CD4-positive, alpha-beta memory T cell (primary cell): ENCODE data around the gene SHROOM2. TPM values are rescaled to one million over a fixed set of nuclear protein-coding genes. Genes with fewer than 3 reads are reported as not detected.
A peak's percentile ranks its signal among the peaks of the same experiment; 100 is the strongest.

Experiments used
- CTCF ChIA-PET: fragments of 350-600 bp; sonication (Branson Sonifier 250); formaldehyde crosslinking; loops from one replicate; lab custom pipeline; 2021; ENCODE audit warnings: inconsistent platforms; ENCODE audit not compliant: partially characterized antibody; lab: Charles Lee
- POLR2A ChIA-PET: fragments of 350-600 bp; sonication (Branson Sonifier 250); formaldehyde crosslinking; loops from one replicate; lab custom pipeline; 2021; ENCODE audit not compliant: partially characterized antibody; lab: Charles Lee
- DNase-seq, 5 donors: peaks; one replicate each; pipeline versions ENCODE4 v3.0.0 to v3.0.0-alpha.2; 2020 to 2022; ENCODE audit warnings: mixed read lengths in 1 of 5
- H3K27ac ChIP-seq: one replicate; pipeline ENCODE4 v1.7.0; 2013; ENCODE audit warnings: low read depth, low read length
- H3K27me3 ChIP-seq: 2 replicates; pipeline ENCODE4 v1.7.0; 2013; ENCODE audit warnings: mild to moderate bottlenecking, low read length, moderate library complexity; ENCODE audit not compliant: insufficient read depth
- H3K36me3 ChIP-seq: 2 replicates; pipeline ENCODE4 v1.7.0; 2013; ENCODE audit warnings: mild to moderate bottlenecking, low read length, moderate library complexity; ENCODE audit not compliant: insufficient read depth
- H3K4me1 ChIP-seq: 2 replicates; pipeline ENCODE4 v1.7.0; 2013; ENCODE audit warnings: mild to moderate bottlenecking, low read length, moderate library complexity; ENCODE audit not compliant: insufficient read depth
- H3K4me3 ChIP-seq, 2 donors: one replicate each; pipeline ENCODE4 v1.7.0; 2013; ENCODE audit warnings: low read length in 2 of 2, mild to moderate bottlenecking in 1 of 2
- H3K9me3 ChIP-seq, 2 donors: one replicate each; pipeline ENCODE4 v1.7.0; 2013; ENCODE audit warnings: low read length in 2 of 2, control low read depth in 1 of 2; ENCODE audit not compliant: control insufficient read depth in 1 of 2
- H3K27ac Mint-ChIP-seq, 7 donors: one replicate each; pipeline ENCODE4 v1.8.0; 2020 to 2021; ENCODE audit warnings: mixed read lengths in 7 of 7, mild to moderate bottlenecking in 6 of 7, inconsistent platforms in 3 of 7, moderate library complexity in 3 of 7
- H3K27me3 Mint-ChIP-seq, 2 donors: one replicate each; pipeline ENCODE4 v1.8.0; 2020 to 2021; ENCODE audit warnings: mixed read lengths in 2 of 2
- H3K36me3 Mint-ChIP-seq, 2 donors: one replicate each; pipeline ENCODE4 v1.8.0; 2020 to 2021; ENCODE audit warnings: mixed read lengths in 2 of 2, inconsistent platforms in 1 of 2, mild to moderate bottlenecking in 1 of 2
- H3K4me1 Mint-ChIP-seq, 4 donors: one replicate each; pipeline ENCODE4 v1.8.0; 2020 to 2021; ENCODE audit warnings: mixed read lengths in 4 of 4, mild to moderate bottlenecking in 1 of 4
- H3K4me3 Mint-ChIP-seq, 8 donors: one replicate each; pipeline ENCODE4 v1.8.0; 2020 to 2021; ENCODE audit warnings: mixed read lengths in 8 of 8, mild to moderate bottlenecking in 7 of 8, moderate library complexity in 6 of 8, inconsistent platforms in 3 of 8
- H3K9me3 Mint-ChIP-seq, 8 donors: one replicate each; pipeline ENCODE4 v1.8.0; 2020 to 2021; ENCODE audit warnings: mixed read lengths in 8 of 8, mild to moderate bottlenecking in 5 of 8, inconsistent platforms in 3 of 8, moderate library complexity in 1 of 8
- intact Hi-C: fragments of 100-400 bp; cut with micrococcal nuclease; formaldehyde crosslinking; loops from one replicate; pipeline ENCODE4 v1.15.1; 2023
- polyA plus RNA-seq, 2 donors: library from polyadenylated mRNA; unstranded; fragments of 300-500 nt; fragmentation: Illumina TruSeq; gene quantifications; one replicate each; pipeline ENCODE4 v1.2.3, GENCODE V29; 2021
- total RNA-seq, 2 experiments: library from RNA; stranded (reverse); gene quantifications; one replicate each; pipeline ENCODE4 v1.2.3, GENCODE V29; 2021

Gene SHROOM2
- total and polyA plus RNA-seq, 4 experiments from 2014 or later, result not detected

DNA sequence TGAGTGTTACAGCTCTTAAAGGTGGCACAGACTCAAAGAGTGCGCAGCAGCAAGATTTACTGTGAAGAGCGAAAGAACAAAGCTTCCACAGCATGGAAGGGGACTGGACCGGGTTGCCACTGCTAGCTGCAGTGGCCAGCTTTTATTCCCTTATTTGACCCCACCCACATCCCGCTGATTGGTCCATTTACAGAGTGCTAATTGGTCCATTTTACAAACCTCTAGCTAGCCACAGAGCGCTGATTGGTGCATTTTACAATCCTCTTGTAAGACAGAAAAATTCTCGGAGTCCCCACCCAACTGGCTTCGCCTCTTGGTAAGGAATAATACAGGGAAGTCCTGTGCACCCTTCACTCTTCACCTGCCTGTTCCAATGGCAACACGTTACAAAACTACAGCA is 1.9 kb upstream of the SHROOM2 start:
- Histone ChIP-seq H3K36me3 (no peaks in the 10 kb centered on the region), H3K4me3 (no peak overlapping the region), H3K4me1 (no peaks in the 10 kb centered on the region), H3K27ac (no peak overlapping the region), H3K9me3 (no peaks in the 10 kb centered on the region), H3K27me3 (no peaks in the 10 kb centered on the region)
- Mint-ChIP-seq H3K36me3 (no peaks in the 10 kb centered on the region), H3K4me1 (peaks cover 0 to 11% (median 0%) of the 10 kb centered on the region in 4 donors), H3K27ac (no peak overlapping the region), H3K4me3 (no peak overlapping the region), H3K27me3 (peaks cover 8 to 14% of the 10 kb centered on the region in 2 donors), H3K9me3 (peaks cover 0 to 4% (median 0%) of the 10 kb centered on the region in 8 donors)
- POLR2A ChIA-PET, result no interaction called here
- CTCF ChIA-PET, result no interaction called here
- intact Hi-C loops, result no loop called here
- DNase-seq, result no peak

DNA sequence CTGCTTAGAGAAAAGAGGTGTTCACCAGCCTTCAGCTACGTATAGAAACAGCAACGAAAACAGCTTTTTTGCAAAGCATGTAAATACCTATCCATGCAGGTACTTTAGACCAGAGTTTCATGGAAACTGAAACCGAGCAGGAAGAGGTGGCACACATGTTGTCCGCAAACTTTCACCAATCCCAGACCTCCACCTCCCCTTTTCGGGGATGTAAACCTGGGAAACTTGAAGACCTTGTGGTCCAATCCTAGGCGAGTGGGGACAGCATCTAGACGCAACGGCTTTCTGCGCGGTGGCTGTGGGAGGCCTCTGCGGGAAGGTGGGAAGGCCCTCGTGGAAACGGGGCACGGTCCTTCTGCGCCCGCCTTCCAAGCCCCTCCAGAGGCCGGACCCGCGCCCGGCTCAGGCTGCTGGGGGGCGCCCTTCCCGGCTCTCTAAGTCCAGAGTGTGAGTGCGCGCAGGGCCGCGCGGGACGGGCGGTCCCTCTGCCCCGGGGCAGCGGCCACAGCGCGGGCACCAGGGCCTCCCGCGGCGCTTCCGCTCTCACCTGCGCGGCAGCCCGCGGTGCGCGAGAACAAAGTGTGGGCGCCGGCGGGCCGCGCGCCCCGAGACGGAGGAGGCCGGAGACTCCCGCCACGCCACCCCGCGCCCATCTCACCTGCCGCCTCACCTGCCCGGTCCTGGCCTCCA is 830 bp upstream of the SHROOM2 start:
- Mint-ChIP-seq H3K36me3 (no peaks in the 10 kb centered on the region), H3K27ac (no peak overlapping the region)
- CTCF ChIA-PET, result no interaction called here

DNA sequence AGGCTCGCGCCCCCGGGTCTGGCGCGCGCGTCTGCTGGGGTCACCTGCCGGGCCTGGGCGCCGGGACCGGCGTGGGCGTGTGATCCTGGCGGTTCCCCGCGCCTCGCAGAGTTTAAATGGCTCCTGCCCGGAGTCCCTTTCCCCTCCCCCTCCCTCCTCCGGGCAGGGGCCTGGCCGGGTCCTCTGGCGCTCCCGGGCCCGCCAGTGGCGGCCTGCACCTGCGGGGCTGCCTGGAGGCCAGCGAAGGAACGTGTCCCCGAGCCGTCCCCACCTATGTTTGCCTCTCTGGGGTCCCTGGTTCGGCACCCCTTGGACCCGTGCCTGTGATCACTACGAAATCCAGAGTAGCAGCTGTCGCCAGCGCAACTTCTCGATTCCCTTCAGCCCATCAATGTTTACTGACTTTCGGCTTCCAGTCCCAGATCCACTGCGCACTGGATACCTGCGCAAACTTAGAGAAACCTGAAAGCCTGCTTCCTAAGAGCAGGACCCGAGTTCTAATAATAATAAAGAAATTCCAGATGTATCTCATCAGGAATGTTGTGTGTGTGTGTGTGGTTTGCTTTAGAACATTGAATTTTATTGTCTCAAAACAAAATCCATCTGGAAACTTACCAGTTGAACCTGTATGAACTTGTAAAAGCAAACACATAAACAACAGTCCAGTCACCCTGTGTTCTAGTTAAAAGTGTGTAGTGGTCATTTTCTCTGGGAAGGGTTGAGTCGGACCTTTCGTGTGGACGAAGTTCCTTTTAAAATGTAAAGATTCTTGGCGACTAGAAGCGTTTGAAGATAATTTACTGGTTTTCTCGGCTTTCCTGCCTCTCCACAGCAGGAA is 788 bp downstream of the SHROOM2 start:
- DNase-seq, result no peak
- H3K4me3 Mint-ChIP-seq, result peak overlapping the region in 7 of 8 donors; percentile 45 to 65 (median 52)

More for the DNA sequence above, 830 bp upstream of the SHROOM2 start:
- intact Hi-C loops, result no loop called here
- Mint-ChIP-seq H3K27me3 (peaks cover 8 to 14% of the 10 kb centered on the region in 2 donors), H3K4me3 (peak overlapping the region in 6 of 8 donors; percentile 13 to 68 (median 45)), H3K9me3 (peaks cover 0 to 4% (median 0%) of the 10 kb centered on the region in 8 donors), H3K4me1 (peaks cover 0 to 11% (median 0%) of the 10 kb centered on the region in 4 donors)
- no peak for DNase-seq
- H3K9me3 ChIP-seq, result no peaks in the 10 kb centered on the region
- H3K27me3 ChIP-seq, result no peaks in the 10 kb centered on the region
- H3K27ac ChIP-seq, result no peak overlapping the region
- POLR2A ChIA-PET, result no interaction called here
- no peak overlapping the region for H3K4me3 ChIP-seq
- H3K4me1 ChIP-seq, result no peaks in the 10 kb centered on the region
- H3K36me3 ChIP-seq, result no peaks in the 10 kb centered on the region

DNA sequence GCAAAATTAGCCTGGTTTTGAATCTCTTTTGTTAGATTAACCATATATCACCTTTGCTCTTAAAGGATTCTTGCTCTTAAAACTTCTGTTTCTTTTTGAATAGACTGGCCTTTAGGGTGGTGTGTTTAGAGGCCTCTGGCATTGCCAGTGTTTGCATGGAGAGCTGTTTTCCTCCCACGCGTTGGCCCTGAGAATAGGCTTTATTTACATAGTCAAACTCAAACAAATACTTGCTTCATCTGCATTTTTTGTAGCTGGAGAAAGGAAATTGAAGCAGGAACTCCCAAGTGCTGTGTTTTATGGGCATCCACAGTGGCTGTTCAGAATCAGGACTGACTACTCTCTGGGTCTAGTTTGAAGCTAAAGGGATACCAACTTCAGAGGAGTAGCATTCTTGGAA is 2.7 kb downstream of the SHROOM2 start:
- Histone ChIP-seq H3K9me3 (no peaks in the 10 kb centered on the region), H3K4me3 (no peak overlapping the region), H3K36me3 (no peaks in the 10 kb centered on the region), H3K4me1 (no peaks in the 10 kb centered on the region), H3K27me3 (no peaks in the 10 kb centered on the region), H3K27ac (no peak overlapping the region)
- intact Hi-C loops, result no loop called here
- Mint-ChIP-seq H3K9me3 (peaks cover 0 to 4% (median 0%) of the 10 kb centered on the region in 8 donors), H3K4me1 (peaks cover 0 to 11% (median 0%) of the 10 kb centered on the region in 4 donors), H3K27me3 (peaks cover 9 to 14% of the 10 kb centered on the region in 2 donors), H3K36me3 (no peaks in the 10 kb centered on the region), H3K4me3 (no peak overlapping the region), H3K27ac (no peak overlapping the region)
- POLR2A ChIA-PET, result no interaction called here
- DNase-seq, result no peak
- CTCF ChIA-PET, result no interaction called here

More for the DNA sequence above, 788 bp downstream of the SHROOM2 start:
- intact Hi-C loops, result no loop called here
- Mint-ChIP-seq H3K9me3 (peaks cover 0 to 4% (median 0%) of the 10 kb centered on the region in 8 donors), H3K27ac (no peak overlapping the region), H3K27me3 (peaks cover 10 to 14% of the 10 kb centered on the region in 2 donors), H3K4me1 (peaks cover 0 to 11% (median 0%) of the 10 kb centered on the region in 4 donors), H3K36me3 (no peaks in the 10 kb centered on the region)
- Histone ChIP-seq H3K27ac (no peak overlapping the region), H3K36me3 (no peaks in the 10 kb centered on the region), H3K27me3 (no peaks in the 10 kb centered on the region), H3K9me3 (no peaks in the 10 kb centered on the region), H3K4me1 (no peaks in the 10 kb centered on the region), H3K4me3 (no peak overlapping the region)
- ChIA-PET CTCF (no interaction called here), POLR2A (no interaction called here)

DNA sequence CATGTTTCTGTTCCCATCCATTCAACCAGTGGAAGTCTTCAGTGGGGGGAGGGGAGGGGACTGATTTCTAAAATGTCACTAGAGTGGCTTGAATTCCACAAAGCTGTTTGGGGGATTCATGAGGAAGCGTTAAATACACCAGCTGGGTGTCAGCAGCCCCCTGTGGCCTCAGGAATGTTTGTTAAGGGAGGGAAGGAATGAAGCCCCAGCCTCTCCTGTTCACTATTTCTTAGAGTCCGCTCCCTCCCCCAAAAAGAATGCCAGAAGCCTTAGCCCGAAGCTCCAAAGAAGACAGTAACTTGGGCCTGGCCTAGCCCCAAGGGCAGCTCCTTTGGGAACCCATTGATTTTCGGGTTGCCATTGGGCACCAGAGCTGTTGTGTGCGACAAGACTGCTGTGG is 3.3 kb downstream of the SHROOM2 start:
- CTCF ChIA-PET, result no interaction called here
- Mint-ChIP-seq H3K4me1 (peaks cover 0 to 11% (median 0%) of the 10 kb centered on the region in 4 donors), H3K27me3 (peaks cover 9 to 14% of the 10 kb centered on the region in 2 donors), H3K36me3 (no peaks in the 10 kb centered on the region), H3K27ac (no peak overlapping the region), H3K4me3 (no peak overlapping the region), H3K9me3 (peaks cover 0 to 4% (median 0%) of the 10 kb centered on the region in 8 donors)
- Histone ChIP-seq H3K9me3 (no peaks in the 10 kb centered on the region), H3K36me3 (no peaks in the 10 kb centered on the region), H3K4me3 (no peak overlapping the region), H3K27ac (no peak overlapping the region), H3K4me1 (no peaks in the 10 kb centered on the region), H3K27me3 (no peaks in the 10 kb centered on the region)
- POLR2A ChIA-PET, result no interaction called here
- DNase-seq, result no peak
- intact Hi-C loops, result no loop called here

DNA sequence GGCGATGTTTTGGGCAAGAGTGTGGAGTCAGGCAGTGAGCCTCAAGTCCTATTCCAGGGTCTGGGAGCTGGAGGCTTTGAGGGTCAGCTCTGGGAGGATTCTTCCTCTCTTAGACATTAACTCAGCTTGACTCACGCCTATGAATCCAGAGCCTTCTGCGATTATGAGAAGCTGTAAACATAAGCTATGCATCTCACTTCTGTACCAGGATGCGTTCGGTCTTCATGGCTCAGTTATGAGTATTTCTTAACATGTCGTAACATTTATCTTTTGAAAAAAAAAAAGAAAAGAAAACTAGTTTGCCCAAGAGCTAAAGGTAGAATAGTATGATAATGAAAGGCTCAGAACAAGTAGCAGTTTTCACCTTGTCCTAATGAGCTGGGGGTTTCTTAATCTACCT is 4.6 kb downstream of the SHROOM2 start:
- Histone ChIP-seq H3K36me3 (no peaks in the 10 kb centered on the region), H3K27me3 (no peaks in the 10 kb centered on the region), H3K27ac (no peak overlapping the region), H3K9me3 (no peaks in the 10 kb centered on the region), H3K4me1 (no peaks in the 10 kb centered on the region), H3K4me3 (no peak overlapping the region)
- CTCF ChIA-PET, result no interaction called here
- peaks cover 0 to 4% (median 0%) of the 10 kb centered on the region in 4 donors for H3K4me1 Mint-ChIP-seq
- H3K27ac Mint-ChIP-seq, result no peak overlapping the region
- no peaks in the 10 kb centered on the region for H3K36me3 Mint-ChIP-seq
- H3K4me3 Mint-ChIP-seq, result no peak overlapping the region
- DNase-seq, result no peak
- H3K27me3 Mint-ChIP-seq, result peaks cover 9 to 14% of the 10 kb centered on the region in 2 donors
- intact Hi-C loops, result no loop called here
- H3K9me3 Mint-ChIP-seq, result peaks cover 0 to 14% (median 8%) of the 10 kb centered on the region in 8 donors
- POLR2A ChIA-PET, result no interaction called here

DNA sequence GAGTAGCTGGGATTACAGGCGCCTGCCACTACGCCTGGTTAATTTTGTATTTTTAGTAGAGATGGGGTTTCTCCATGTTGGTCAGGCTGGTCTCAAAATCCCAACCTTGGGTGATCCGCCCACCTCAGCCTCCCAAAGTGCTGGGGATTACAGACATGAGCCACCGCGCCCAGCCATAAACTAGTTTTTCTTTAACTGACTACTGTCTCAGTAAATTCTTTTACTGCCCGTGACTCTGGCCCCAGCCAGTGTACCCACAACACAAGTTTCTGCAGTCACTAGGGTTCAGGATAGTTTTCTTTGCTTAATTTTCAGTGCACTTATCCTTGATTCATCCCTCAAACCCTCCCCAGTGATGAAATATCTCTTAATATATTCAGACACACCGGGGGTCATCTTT is 8.3 kb downstream of the SHROOM2 start:
- no peaks in the 10 kb centered on the region for H3K27me3 ChIP-seq
- peaks cover 2% of the 10 kb centered on the region in 2 donors for H3K27me3 Mint-ChIP-seq
- no peak overlapping the region for H3K4me3 Mint-ChIP-seq
- no peak for DNase-seq
- no peak overlapping the region for H3K27ac ChIP-seq
- no peaks in the 10 kb centered on the region for H3K36me3 Mint-ChIP-seq
- H3K4me1 Mint-ChIP-seq, result no peaks in the 10 kb centered on the region
- H3K27ac Mint-ChIP-seq, result no peak overlapping the region
- peaks cover 0 to 27% (median 11%) of the 10 kb centered on the region in 8 donors for H3K9me3 Mint-ChIP-seq
- ChIA-PET POLR2A (no interaction called here), CTCF (no interaction called here)
- H3K4me3 ChIP-seq, result no peak overlapping the region
- H3K36me3 ChIP-seq, result no peaks in the 10 kb centered on the region
- no peaks in the 10 kb centered on the region for H3K4me1 ChIP-seq
- no peaks in the 10 kb centered on the region for H3K9me3 ChIP-seq
- intact Hi-C loops, result no loop called here
